Chondrocyte (in vitro differentiated cells): ENCODE measurements around the gene PPP1R2B. TPM values are rescaled to one million over a fixed set of nuclear protein-coding genes. Genes with fewer than 3 reads are reported as not detected.

ENCODE experiments used
- DNase-seq: peaks from one replicate; pipeline ENCODE4 v3.0.0; 2021; ENCODE audit warnings: mixed read lengths, low spot score
- H3K27ac Mint-ChIP-seq: one replicate; pipeline ENCODE4 v1.8.0; 2021; ENCODE audit warnings: mild to moderate bottlenecking, moderate library complexity, mixed read lengths; ENCODE audit not compliant: unreplicated experiment
- H3K27me3 Mint-ChIP-seq: 2 replicates; pipeline ENCODE4 v1.8.0; 2021; ENCODE audit warnings: low read depth, mixed read lengths
- H3K36me3 Mint-ChIP-seq: 2 replicates; pipeline ENCODE4 v1.8.0; 2021; ENCODE audit warnings: low read depth, mixed read lengths
- H3K4me1 Mint-ChIP-seq: 2 replicates; pipeline ENCODE4 v1.8.0; 2021; ENCODE audit warnings: low read depth, mild to moderate bottlenecking, mixed read lengths
- H3K4me3 Mint-ChIP-seq: one replicate; pipeline ENCODE4 v1.8.0; 2021; ENCODE audit warnings: mild to moderate bottlenecking, moderate library complexity, mixed read lengths; ENCODE audit not compliant: unreplicated experiment
- H3K9me3 Mint-ChIP-seq: 2 replicates; pipeline ENCODE4 v1.8.0; 2021; ENCODE audit warnings: low read depth, mixed read lengths
- CTCF ChIP-seq: fragments of 200-600 bp; sonication (generic); IDR thresholded peaks from 2 replicates; pipeline ENCODE4 v1.5.0; 2021; ENCODE audit warnings: antibody characterized with exemption, mild to moderate bottlenecking, moderate library complexity
- total RNA-seq: library from RNA; stranded (reverse); gene quantifications from 3 replicates; pipeline ENCODE4 v1.2.1, GENCODE V29; 2021

PPP1R2B gene
- total RNA-seq, 1 donor from 2014 or later: not detected

GRCh38 chr5:156865427-156865826 lies 15.3 kb downstream of the PPP1R2B start:
- DNase-seq: no peak
- Mint-ChIP-seq H3K27me3 (peaks cover 3% of the 10 kb centered on the region), H3K4me1 (no peaks in the 10 kb centered on the region), H3K27ac (no peak overlapping the region), H3K36me3 (no peaks in the 10 kb centered on the region), H3K9me3 (peaks cover 2% of the 10 kb centered on the region), H3K4me3 (no peak overlapping the region)
- no peak for TF ChIP-seq CTCF

GRCh38 chr5:156870498-156870839 lies 20.4 kb downstream of the PPP1R2B start:
- Mint-ChIP-seq H3K4me1 (no peaks in the 10 kb centered on the region), H3K9me3 (peaks cover 12% of the 10 kb centered on the region), H3K27me3 (no peaks in the 10 kb centered on the region), H3K4me3 (no peak overlapping the region), H3K27ac (no peak overlapping the region), H3K36me3 (no peaks in the 10 kb centered on the region)
- no peak for DNase-seq
- no peak for TF ChIP-seq CTCF

- Mint-ChIP-seq H3K4me1 (no peaks in the 10 kb centered on the region), H3K27me3 (no peaks in the 10 kb centered on the region), H3K27ac (no peak overlapping the region), H3K9me3 (peaks cover 12% of the 10 kb centered on the region), H3K4me3 (no peak overlapping the region), H3K36me3 (no peaks in the 10 kb centered on the region)
- no peak for TF ChIP-seq CTCF
- no peak for DNase-seq
Observed at GRCh38 chr5:156871212-156871611, 21.1 kb downstream of the PPP1R2B start.

- Mint-ChIP-seq H3K9me3 (no peaks in the 10 kb centered on the region), H3K27ac (no peak overlapping the region), H3K4me1 (no peaks in the 10 kb centered on the region), H3K36me3 (no peaks in the 10 kb centered on the region), H3K27me3 (peaks cover 7% of the 10 kb centered on the region), H3K4me3 (no peak overlapping the region)
- no peak for DNase-seq
- no peak for TF ChIP-seq CTCF
Observed at GRCh38 chr5:156879665-156880285, 29.7 kb downstream of the PPP1R2B start.

GRCh38 chr5:156883316-156883875 lies 33.3 kb downstream of the PPP1R2B start:
- no peak for TF ChIP-seq CTCF
- H3K4me3 Mint-ChIP-seq: no peak overlapping the region
- H3K27ac Mint-ChIP-seq: no peak overlapping the region
- DNase-seq: no peak
- no peaks in the 10 kb centered on the region for H3K9me3 Mint-ChIP-seq
- H3K27me3 Mint-ChIP-seq: peaks cover 14% of the 10 kb centered on the region
- no peaks in the 10 kb centered on the region for H3K4me1 Mint-ChIP-seq
- no peaks in the 10 kb centered on the region for H3K36me3 Mint-ChIP-seq
